HCT116 (cell line): Measurements from ENCODE around the gene LRRC4B. TPM values are rescaled to one million over a fixed set of nuclear protein-coding genes. Genes with fewer than 3 reads are reported as not detected.
A peak's percentile ranks its signal among the peaks of the same experiment; 100 is the strongest.

Source experiments
- ATAC-seq: fragments of 200-7000 bp; cut with Tn5 transposase; 2 replicates; pipeline ENCODE4 v1.9.1; 2020; ENCODE audit warnings: mild to moderate bottlenecking, moderate library complexity
- BruUV-seq: library from RNA; stranded (reverse); fragments of 400-500 nt; replicated peaks from 2 replicates; lab custom pipeline; 2021; lab: Mats Ljungman, UMichigan
- CTCF ChIA-PET: fragments of 300-600 bp; sonication (Branson Sonifier 250); formaldehyde crosslinking; loops from one replicate; lab custom pipeline; 2021; ENCODE audit warnings: antibody characterized with exemption; lab: Charles Lee
- POLR2A ChIA-PET: fragments of 300-600, 350-600 bp; sonication (Branson Sonifier 250); formaldehyde crosslinking; loops from one replicate; lab custom pipeline; 2021; ENCODE audit warnings: antibody characterized with exemption; lab: Charles Lee
- RAD21 ChIA-PET, 2 experiments: fragments of 300-600 bp; sonication (Branson Sonifier 250); formaldehyde crosslinking; loops; one replicate each; lab custom pipeline; 2023; ENCODE audit warnings: low total read pairs in 2 of 2; ENCODE audit not compliant: uncharacterized antibody in 2 of 2, unreplicated experiment in 2 of 2, low non-redundant PET in 1 of 2; lab: Charles Lee
- DNase-seq: peaks from one replicate; pipeline ENCODE4 v3.0.0-alpha.2; 2010; ENCODE audit warnings: low read depth, low spot score
- H2AFZ ChIP-seq: fragments of 200-600 bp; shearing (Covaris generic), sonication (generic); 2 replicates; pipeline ENCODE4 v1.6.1; 2017; ENCODE audit warnings: low read depth, mixed run types, mixed read lengths, antibody characterized with exemption, low read length; ENCODE audit not compliant: poor library complexity, severe bottlenecking
- H3K27ac ChIP-seq: 2 replicates; pipeline ENCODE4 v1.5.1; 2012; ENCODE audit warnings: low read depth, low read length
- H3K27me3 ChIP-seq: fragments of 200-600 bp; sonication (generic); 2 replicates; pipeline ENCODE4 v1.6.1; 2016; ENCODE audit warnings: mixed run types, low read length, mixed read lengths; ENCODE audit not compliant: insufficient read depth
- H3K36me3 ChIP-seq, 2 experiments: fragments of 200-500 bp in 1 of 2; fragments of 200-600 bp in 1 of 2; sonication (Bioruptor generic) in 1 of 2; sonication (generic) in 1 of 2; 2 replicates each; pipeline versions ENCODE4 v1.5.1 to v1.6.1; 2014 to 2016; ENCODE audit warnings: low read length in 2 of 2, inconsistent platforms in 1 of 2, mixed read lengths in 1 of 2, mixed run types in 1 of 2; ENCODE audit not compliant: insufficient read depth in 2 of 2, control insufficient read depth in 1 of 2
- H3K4me1 ChIP-seq, 2 experiments: fragments of 200-600 bp in 1 of 2; sonication (generic) in 1 of 2; 2 replicates each; pipeline versions ENCODE4 v1.5.1 to v1.6.1; 2012 to 2017; ENCODE audit warnings: low read length in 2 of 2, inconsistent platforms in 1 of 2, mild to moderate bottlenecking in 1 of 2, mixed read lengths in 1 of 2, mixed run types in 1 of 2, moderate library complexity in 1 of 2; ENCODE audit not compliant: insufficient read depth in 2 of 2, control insufficient read depth in 1 of 2
- H3K4me2 ChIP-seq: fragments of 200-600 bp; sonication (generic); 2 replicates; pipeline ENCODE4 v1.6.1; 2017; ENCODE audit warnings: mixed run types, low read length, mixed read lengths
- H3K4me3 ChIP-seq, 2 experiments: fragments of 200-600 bp in 1 of 2; sonication (generic) in 1 of 2; replicated peaks in 1 of 2; 2 replicates each; pipeline ENCODE4 v1.5.1; 2011 to 2016; ENCODE audit warnings: low read length in 2 of 2, control low read depth in 1 of 2, low read depth in 1 of 2, mild to moderate bottlenecking in 1 of 2, mixed read lengths in 1 of 2, mixed run types in 1 of 2
- H3K79me2 ChIP-seq: fragments of 200-600 bp; sonication (generic); 2 replicates; pipeline ENCODE4 v1.6.1; 2017; ENCODE audit warnings: mild to moderate bottlenecking, mixed run types, low read length, moderate library complexity, mixed read lengths; ENCODE audit not compliant: insufficient read depth
- H3K9ac ChIP-seq: fragments of 200-600 bp; sonication (generic); 2 replicates; pipeline ENCODE4 v1.6.1; 2016; ENCODE audit warnings: low read length, mixed read lengths
- H3K9me2 ChIP-seq: fragments of 200-600 bp; sonication (generic), shearing (Covaris generic); 2 replicates; pipeline ENCODE4 v1.6.1; 2017; ENCODE audit warnings: mixed run types, mild to moderate bottlenecking, moderate library complexity; ENCODE audit not compliant: insufficient read depth
- H3K9me3 ChIP-seq, 2 experiments: fragments of 200-500 bp in 1 of 2; fragments of 200-600 bp in 1 of 2; sonication (Bioruptor generic) in 1 of 2; sonication (generic) in 1 of 2; 2 replicates each; pipeline ENCODE4 v1.6.1; 2014 to 2017; ENCODE audit warnings: low read length in 2 of 2, mixed read lengths in 2 of 2, inconsistent platforms in 1 of 2, low read depth in 1 of 2, mild to moderate bottlenecking in 1 of 2, mixed run types in 1 of 2, moderate library complexity in 1 of 2; ENCODE audit not compliant: control insufficient read depth in 1 of 2, insufficient read depth in 1 of 2
- H4K20me1 ChIP-seq: fragments of 200-600 bp; sonication (generic), shearing (Covaris generic); 2 replicates; pipeline ENCODE4 v1.6.1; 2017; ENCODE audit warnings: mixed run types, mild to moderate bottlenecking, moderate library complexity; ENCODE audit not compliant: insufficient read depth
- CBX3 ChIP-seq: IDR thresholded peaks from 2 replicates; pipeline ENCODE4 v1.6.1; 2012; ENCODE audit warnings: low read depth
- CEBPB ChIP-seq: IDR thresholded peaks from 2 replicates; pipeline ENCODE4 v1.6.1; 2012; ENCODE audit warnings: low read depth
- EGR1 ChIP-seq: IDR thresholded peaks from 2 replicates; pipeline ENCODE4 v1.6.1; 2012; ENCODE audit warnings: low read depth
- EZH2 ChIP-seq: fragments of 200-600 bp; sonication (generic); IDR thresholded peaks from 2 replicates; pipeline ENCODE4 v1.6.1; 2017; ENCODE audit warnings: antibody characterized with exemption, mixed run types
- EZH2phosphoT487 ChIP-seq: fragments of 200-600 bp; IDR thresholded peaks from 2 replicates; pipeline ENCODE4 v1.6.1; 2018; ENCODE audit warnings: antibody characterized with exemption, borderline replicate concordance
- FOSL1 ChIP-seq: IDR thresholded peaks from 2 replicates; pipeline ENCODE4 v1.6.1; 2012; ENCODE audit warnings: low read depth
- JUND ChIP-seq: IDR thresholded peaks from 2 replicates; pipeline ENCODE4 v1.6.1; 2012
- POLR2A ChIP-seq: IDR thresholded peaks from 2 replicates; pipeline ENCODE4 v1.7.0; 2011; ENCODE audit warnings: borderline replicate concordance; ENCODE audit not compliant: insufficient read depth, insufficient read length; ENCODE audit errors: extremely low read depth
- RAD21 ChIP-seq: IDR thresholded peaks from 2 replicates; pipeline ENCODE4 v1.6.1; 2012; ENCODE audit warnings: low read depth, mild to moderate bottlenecking
- SIN3A ChIP-seq: IDR thresholded peaks from 2 replicates; pipeline ENCODE4 v1.6.1; 2012; ENCODE audit warnings: low read depth
- SP1 ChIP-seq: IDR thresholded peaks from 2 replicates; pipeline ENCODE4 v1.6.1; 2012; ENCODE audit warnings: low read depth
- SRF ChIP-seq: IDR thresholded peaks from 2 replicates; pipeline ENCODE4 v1.6.1; 2012; ENCODE audit warnings: low read depth
- YY1 ChIP-seq: IDR thresholded peaks from 2 replicates; pipeline ENCODE4 v1.6.1; 2011; ENCODE audit warnings: low read length, low read depth, moderate library complexity, mild to moderate bottlenecking; ENCODE audit not compliant: insufficient replicate concordance; ENCODE audit errors: extremely low read depth
- ZFX ChIP-seq: fragments of 450-650 bp; IDR thresholded peaks from 2 replicates; pipeline ENCODE4 v1.6.1; 2017
- ZNF274 ChIP-seq: fragments of 200-500 bp; sonication (Bioruptor generic); IDR thresholded peaks from 2 replicates; pipeline ENCODE4 v1.6.1; 2014; ENCODE audit warnings: mild to moderate bottlenecking, low read depth, low read length, inconsistent platforms
- intact Hi-C: fragments of 100-400 bp; cut with micrococcal nuclease; formaldehyde crosslinking; loops from 2 replicates; pipeline ENCODE4 v1.10.0; 2022
- total RNA-seq: library from RNA; stranded (reverse); gene quantifications from one replicate; pipeline ENCODE4 v1.2.1, GENCODE V29; 2021; ENCODE audit not compliant: unreplicated experiment
- TF ChIP-seq, protein P1 (sequence below): IDR thresholded peaks from 2 replicates; pipeline ENCODE4 v1.6.1; 2012
- TF ChIP-seq, protein P2 (sequence below): IDR thresholded peaks from 2 replicates; pipeline ENCODE4 v1.6.1; 2011; ENCODE audit warnings: mild to moderate bottlenecking, low read length, moderate library complexity; ENCODE audit not compliant: insufficient replicate concordance; ENCODE audit errors: extremely low read depth
- TF ChIP-seq, protein P3 (sequence below): IDR thresholded peaks from 2 replicates; pipeline ENCODE4 v1.6.1; 2012

LRRC4B gene
- total RNA-seq, 1 experiment from 2014 or later: 0.89 TPM

DNA sequence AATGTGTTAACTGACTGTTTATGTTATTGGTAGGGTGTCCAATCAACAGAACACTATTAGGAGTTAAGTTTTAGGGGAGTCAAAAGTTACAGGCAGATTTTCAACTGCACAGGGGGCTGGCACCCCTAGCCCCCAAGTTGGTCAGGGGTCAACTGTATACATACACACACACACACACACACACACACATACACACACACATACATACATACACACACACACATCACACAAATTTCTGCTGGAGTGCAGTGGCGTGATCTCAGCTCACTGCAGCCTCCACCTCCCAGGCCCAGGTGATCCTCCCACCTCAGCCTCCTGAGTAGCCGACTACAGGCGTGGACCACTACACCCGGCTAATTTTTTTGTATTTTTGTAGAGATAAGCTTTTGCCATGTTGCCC is 10.2 kb downstream of the LRRC4B start:
- BruUV-seq: no TSS peak
- POLR2A ChIA-PET: no interaction called here
- no peak for DNase-seq
- Histone ChIP-seq H3K27ac (no peak overlapping the region), H2AFZ (no peak overlapping the region), H4K20me1 (no peaks in the 10 kb centered on the region), H3K9me3 (no peaks in the 10 kb centered on the region), H3K9ac (no peak overlapping the region), H3K79me2 (no peaks in the 10 kb centered on the region), H3K9me2 (no peaks in the 10 kb centered on the region), H3K4me1 (peaks cover 10 to 19% of the 10 kb centered on the region in 2 experiments; a peak in 3 of 4 replicates), H3K4me3 (no peak overlapping the region), H3K27me3 (no peaks in the 10 kb centered on the region), H3K36me3 (no peaks in the 10 kb centered on the region), H3K4me2 (no peak overlapping the region)
- CTCF ChIA-PET: interaction anchor here (2.5 to 2.6 kb wide), 2 partner anchors 14 to 20 kb away, joined by 17 to 40 read pairs; no protein-coding TSS in a partner anchor
- intact Hi-C loops: no loop called here
- TF ChIP-seq JUND: no peak
- no peak for TF ChIP-seq EZH2phosphoT487
- TF ChIP-seq RAD21: no peak
- TF ChIP-seq SP1: no peak
- RAD21 ChIA-PET: no interaction called here
- no peak for ATAC-seq

DNA sequence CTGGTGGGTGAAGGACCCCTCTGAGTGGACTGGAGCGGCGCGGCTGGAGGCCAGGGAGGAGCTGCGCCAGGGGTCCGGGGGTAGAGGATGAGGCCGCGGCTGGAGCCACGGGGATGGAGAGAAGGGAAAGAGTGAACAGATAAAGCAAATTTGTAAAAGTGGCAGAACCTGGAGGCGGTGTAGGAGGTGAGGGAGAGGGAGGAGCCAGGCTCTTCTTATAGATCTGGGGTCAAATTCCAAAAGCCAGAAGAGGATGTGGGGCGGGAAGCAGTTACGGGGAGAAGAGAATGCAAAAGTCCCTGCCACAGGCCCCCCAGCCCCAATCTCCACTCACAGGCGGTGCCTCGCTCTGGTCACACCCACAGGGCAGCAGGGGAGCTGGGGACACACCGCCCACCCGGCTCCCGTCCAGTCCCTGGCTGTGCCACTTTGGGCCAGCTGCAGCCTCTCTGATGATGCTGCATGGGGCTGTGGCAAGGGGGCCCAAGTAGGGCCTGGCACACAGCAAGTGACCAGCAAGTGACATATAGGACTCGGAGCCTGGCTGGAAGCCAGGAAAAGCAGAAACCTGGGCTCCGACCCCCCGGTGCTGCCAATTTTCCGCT is 11.1 kb downstream of the LRRC4B start:
- H2AFZ ChIP-seq: peak overlapping the region; percentile 46
- ChIA-PET CTCF (interaction anchor here (1.0 to 2.6 kb wide), 16 partner anchors 10 to 196 kb away, joined by 3 to 40 read pairs (median 4); partner anchors contain the start of gene JOSD2), RAD21 (interaction anchor here in 1 of 2 experiments (0.6 kb wide), 1 partner anchor 69 kb away, joined by 3 read pairs; no protein-coding TSS in a partner anchor)

More for the DNA sequence above, 11.1 kb downstream of the LRRC4B start:
- Histone ChIP-seq H3K27me3 (no peaks in the 10 kb centered on the region), H4K20me1 (no peaks in the 10 kb centered on the region), H3K79me2 (no peaks in the 10 kb centered on the region), H3K4me1 (peaks cover 10 to 19% of the 10 kb centered on the region in 2 experiments; a peak in 3 of 4 replicates), H3K9ac (peak overlapping the region; percentile 55), H3K36me3 (no peaks in the 10 kb centered on the region), H3K9me3 (no peaks in the 10 kb centered on the region), H3K4me3 (peak overlapping the region; percentile 58 to 68), H3K4me2 (peak overlapping the region; percentile 99), H3K27ac (peak overlapping the region; percentile 16; the same call in 1 of the 2 replicates), H3K9me2 (no peaks in the 10 kb centered on the region)
- TF ChIP-seq YY1 (no peak), ZNF274 (no peak), RAD21 (no peak), EZH2 (no peak), SRF (no peak), EGR1 (no peak), POLR2A (no peak), CEBPB (no peak), SIN3A (no peak), JUND (no peak), CBX3 (no peak), EZH2phosphoT487 (no peak), SP1 (no peak), FOSL1 (no peak), ZFX (no peak)
- TF ChIP-seq, protein P1, sequence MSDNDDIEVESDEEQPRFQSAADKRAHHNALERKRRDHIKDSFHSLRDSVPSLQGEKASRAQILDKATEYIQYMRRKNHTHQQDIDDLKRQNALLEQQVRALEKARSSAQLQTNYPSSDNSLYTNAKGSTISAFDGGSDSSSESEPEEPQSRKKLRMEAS: no peak
- TF ChIP-seq, protein P2, sequence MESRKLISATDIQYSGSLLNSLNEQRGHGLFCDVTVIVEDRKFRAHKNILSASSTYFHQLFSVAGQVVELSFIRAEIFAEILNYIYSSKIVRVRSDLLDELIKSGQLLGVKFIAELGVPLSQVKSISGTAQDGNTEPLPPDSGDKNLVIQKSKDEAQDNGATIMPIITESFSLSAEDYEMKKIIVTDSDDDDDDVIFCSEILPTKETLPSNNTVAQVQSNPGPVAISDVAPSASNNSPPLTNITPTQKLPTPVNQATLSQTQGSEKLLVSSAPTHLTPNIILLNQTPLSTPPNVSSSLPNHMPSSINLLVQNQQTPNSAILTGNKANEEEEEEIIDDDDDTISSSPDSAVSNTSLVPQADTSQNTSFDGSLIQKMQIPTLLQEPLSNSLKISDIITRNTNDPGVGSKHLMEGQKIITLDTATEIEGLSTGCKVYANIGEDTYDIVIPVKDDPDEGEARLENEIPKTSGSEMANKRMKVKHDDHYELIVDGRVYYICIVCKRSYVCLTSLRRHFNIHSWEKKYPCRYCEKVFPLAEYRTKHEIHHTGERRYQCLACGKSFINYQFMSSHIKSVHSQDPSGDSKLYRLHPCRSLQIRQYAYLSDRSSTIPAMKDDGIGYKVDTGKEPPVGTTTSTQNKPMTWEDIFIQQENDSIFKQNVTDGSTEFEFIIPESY: no peak
- TF ChIP-seq, protein P3, sequence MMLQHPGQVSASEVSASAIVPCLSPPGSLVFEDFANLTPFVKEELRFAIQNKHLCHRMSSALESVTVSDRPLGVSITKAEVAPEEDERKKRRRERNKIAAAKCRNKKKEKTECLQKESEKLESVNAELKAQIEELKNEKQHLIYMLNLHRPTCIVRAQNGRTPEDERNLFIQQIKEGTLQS: no peak
- BruUV-seq: no TSS peak
- DNase-seq: no peak
- intact Hi-C loops: no loop called here
- peak; percentile 32 for ATAC-seq
- POLR2A ChIA-PET: no interaction called here
